CD14-positive monocyte (primary cell): ENCODE data around the gene VPS13A. TPM values are rescaled to one million over a fixed set of nuclear protein-coding genes. Genes with fewer than 3 reads are reported as not detected.

Experiments used
- DNase-seq, 3 donors: peaks; one replicate each; pipeline ENCODE4 v3.0.0-alpha.2; 2011 to 2022
- H2AFZ ChIP-seq: 2 replicates; pipeline ENCODE4 v1.6.0; 2012; ENCODE audit warnings: mild to moderate bottlenecking, low read depth, low read length, inconsistent platforms; ENCODE audit not compliant: insufficient read depth, poor library complexity, severe bottlenecking
- H3K27ac ChIP-seq, 2 donors: 1 replicate in 1 of 2; 2 replicates in 1 of 2; pipeline ENCODE4 v1.5.1; 2012 to 2013; ENCODE audit warnings: low read length in 2 of 2, control low read depth in 1 of 2, inconsistent platforms in 1 of 2, low read depth in 1 of 2, mild to moderate bottlenecking in 1 of 2
- H3K27me3 ChIP-seq, 2 donors: one replicate each; pipeline versions ENCODE4 v1.6.0 to v1.6.1; 2011 to 2013; ENCODE audit warnings: low read length in 2 of 2; ENCODE audit not compliant: control insufficient read depth in 2 of 2, insufficient read depth in 2 of 2
- H3K36me3 ChIP-seq, 2 donors: replicated peaks in 1 of 2; 1 replicate in 1 of 2; 2 replicates in 1 of 2; pipeline versions ENCODE4 v1.5.1 to v1.6.1; 2012 to 2013; ENCODE audit warnings: low read length in 2 of 2, control low read depth in 1 of 2, inconsistent platforms in 1 of 2, mild to moderate bottlenecking in 1 of 2; ENCODE audit not compliant: insufficient read depth in 2 of 2, control insufficient read depth in 1 of 2
- H3K4me1 ChIP-seq, 2 donors: 1 replicate in 1 of 2; 2 replicates in 1 of 2; pipeline versions ENCODE4 v1.5.1 to v1.6.1; 2012 to 2013; ENCODE audit warnings: low read length in 2 of 2, control low read depth in 1 of 2, inconsistent platforms in 1 of 2, mild to moderate bottlenecking in 1 of 2, moderate library complexity in 1 of 2; ENCODE audit not compliant: insufficient read depth in 2 of 2, control insufficient read depth in 1 of 2
- H3K4me2 ChIP-seq: replicated peaks from 2 replicates; pipeline ENCODE3; 2012; ENCODE audit warnings: low read length, moderate library complexity, mild to moderate bottlenecking; ENCODE audit not compliant: poor library complexity, severe bottlenecking; ENCODE audit errors: extremely low read depth
- H3K4me3 ChIP-seq, 3 experiments: fragments of 200-600 bp in 1 of 3; sonication (generic) in 1 of 3; replicated peaks in 1 of 3; 1 replicate in 2 of 3; 2 replicates in 1 of 3; pipeline ENCODE4 v1.5.1; 2011 to 2013; ENCODE audit warnings: low read length in 3 of 3, mild to moderate bottlenecking in 3 of 3, control low read depth in 2 of 3, low read depth in 2 of 3, inconsistent platforms in 1 of 3, moderate library complexity in 1 of 3
- H3K79me2 ChIP-seq: 2 replicates; pipeline ENCODE4 v1.6.0; 2012; ENCODE audit warnings: mild to moderate bottlenecking, control low read depth, inconsistent platforms, low read length, moderate library complexity; ENCODE audit not compliant: insufficient read depth
- H3K9ac ChIP-seq: 2 replicates; pipeline ENCODE4 v1.6.0; 2017; ENCODE audit warnings: low read length, mild to moderate bottlenecking; ENCODE audit not compliant: insufficient read depth, poor library complexity, severe bottlenecking
- H3K9me3 ChIP-seq, 2 donors: replicated peaks in 1 of 2; 1 replicate in 1 of 2; 2 replicates in 1 of 2; pipeline versions ENCODE4 v1.5.1 to v1.6.1; 2012 to 2013; ENCODE audit warnings: low read length in 2 of 2, control low read depth in 1 of 2; ENCODE audit not compliant: control insufficient read depth in 1 of 2, insufficient read depth in 1 of 2
- H4K20me1 ChIP-seq: 2 replicates; pipeline ENCODE4 v1.6.0; 2012; ENCODE audit warnings: mild to moderate bottlenecking, low read length, control low read depth, moderate library complexity; ENCODE audit not compliant: insufficient read depth
- H3K27ac Mint-ChIP-seq, 7 donors: one replicate each; pipeline ENCODE4 v1.8.0; 2020; ENCODE audit warnings: mild to moderate bottlenecking in 7 of 7, mixed read lengths in 7 of 7, moderate library complexity in 6 of 7, inconsistent platforms in 2 of 7
- H3K27me3 Mint-ChIP-seq, 3 donors: one replicate each; pipeline ENCODE4 v1.8.0; 2021 to 2022; ENCODE audit warnings: low read depth in 3 of 3, mild to moderate bottlenecking in 3 of 3, mixed read lengths in 3 of 3, moderate library complexity in 3 of 3, inconsistent platforms in 1 of 3
- H3K36me3 Mint-ChIP-seq, 2 donors: one replicate each; pipeline ENCODE4 v1.8.0; 2020; ENCODE audit warnings: mixed read lengths in 2 of 2, inconsistent platforms in 1 of 2, mild to moderate bottlenecking in 1 of 2
- H3K4me1 Mint-ChIP-seq: one replicate; pipeline ENCODE4 v1.8.0; 2020; ENCODE audit warnings: mild to moderate bottlenecking, mixed read lengths
- H3K4me3 Mint-ChIP-seq, 2 donors: one replicate each; pipeline ENCODE4 v1.8.0; 2020; ENCODE audit warnings: mild to moderate bottlenecking in 2 of 2, mixed read lengths in 2 of 2, moderate library complexity in 1 of 2
- H3K9me3 Mint-ChIP-seq, 7 donors: one replicate each; pipeline ENCODE4 v1.8.0; 2020 to 2022; ENCODE audit warnings: mixed read lengths in 7 of 7, mild to moderate bottlenecking in 6 of 7, moderate library complexity in 6 of 7, inconsistent platforms in 2 of 7
- WGBS: methylation state at CpG from one replicate; pipeline ENCODE4 v1.1.5; 2013; ENCODE audit warnings: missing lambda C conversion rate; ENCODE audit not compliant: insufficient coverage; 5-methylcytosine and 5-hydroxymethylcytosine counted together
- intact Hi-C, 2 donors: fragments of 100-400 bp; cut with micrococcal nuclease; formaldehyde crosslinking; loops; one replicate each; pipeline versions ENCODE4 v1.15.0 to v1.15.1; 2023
- polyA plus RNA-seq, 3 donors: library from polyadenylated mRNA; depleted of rRNA in 1 of 3; unstranded in 2 of 3; stranded (reverse) in 1 of 3; fragments of 300-500 nt in 2 of 3; fragments of >200 nt in 1 of 3; fragmentation: Illumina TruSeq in 2 of 3; gene quantifications; 1 replicate in 2 of 3; 2 replicates in 1 of 3; pipeline ENCODE4 v1.2.3, GENCODE V29; 2012 to 2021
- TF ChIP-seq, protein P1 (sequence below): fragments of 200-600 bp; IDR thresholded peaks from one replicate; pipeline ENCODE4 v1.8.0; 2022; ENCODE audit warnings: antibody characterized with exemption, mild to moderate bottlenecking

Gene VPS13A
- polyA plus RNA-seq, 3 donors: 0.27 to 1.8 (median 1.1) TPM

DNA sequence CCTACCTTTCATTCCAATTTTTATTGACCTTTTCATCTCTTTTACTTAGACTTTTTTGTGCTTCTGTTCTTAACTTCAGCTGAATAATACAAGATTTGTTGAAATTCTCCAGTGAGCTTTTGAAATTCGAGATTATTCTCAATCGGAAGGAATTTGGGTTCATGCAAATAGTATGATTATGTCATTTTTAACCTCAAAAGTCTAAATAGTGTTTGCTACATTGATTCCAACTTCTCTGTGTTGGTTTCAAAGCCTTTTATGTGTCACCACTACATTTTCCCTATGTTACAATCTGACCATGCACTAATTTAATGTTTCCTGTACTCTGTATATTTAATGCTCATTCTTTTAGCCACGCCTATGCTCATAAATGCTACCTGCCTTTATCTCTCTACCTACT, 44.1 kb downstream of the VPS13A start:
- no peaks in the 10 kb centered on the region for H3K27me3 Mint-ChIP-seq
- Histone ChIP-seq H3K4me1 (no peaks in the 10 kb centered on the region), H3K9me3 (no peaks in the 10 kb centered on the region), H2AFZ (no peak overlapping the region), H3K9ac (no peak overlapping the region), H3K4me2 (no peak overlapping the region), H3K27ac (no peak overlapping the region), H3K27me3 (no peaks in the 10 kb centered on the region), H3K4me3 (no peak overlapping the region), H3K79me2 (no peaks in the 10 kb centered on the region), H3K36me3 (no peaks in the 10 kb centered on the region), H4K20me1 (no peaks in the 10 kb centered on the region)
- no CpG with 5 or more reads among the region's 3 CpGs for WGBS
- peaks cover 4 to 22% of the 10 kb centered on the region in 2 donors for H3K36me3 Mint-ChIP-seq
- H3K9me3 Mint-ChIP-seq: no peaks in the 10 kb centered on the region
- no peak for DNase-seq
- intact Hi-C loops: no loop called here
- no peak overlapping the region for H3K4me3 Mint-ChIP-seq
- no peak overlapping the region for H3K27ac Mint-ChIP-seq
- H3K4me1 Mint-ChIP-seq: peaks cover 6% of the 10 kb centered on the region
- TF ChIP-seq, protein P1, sequence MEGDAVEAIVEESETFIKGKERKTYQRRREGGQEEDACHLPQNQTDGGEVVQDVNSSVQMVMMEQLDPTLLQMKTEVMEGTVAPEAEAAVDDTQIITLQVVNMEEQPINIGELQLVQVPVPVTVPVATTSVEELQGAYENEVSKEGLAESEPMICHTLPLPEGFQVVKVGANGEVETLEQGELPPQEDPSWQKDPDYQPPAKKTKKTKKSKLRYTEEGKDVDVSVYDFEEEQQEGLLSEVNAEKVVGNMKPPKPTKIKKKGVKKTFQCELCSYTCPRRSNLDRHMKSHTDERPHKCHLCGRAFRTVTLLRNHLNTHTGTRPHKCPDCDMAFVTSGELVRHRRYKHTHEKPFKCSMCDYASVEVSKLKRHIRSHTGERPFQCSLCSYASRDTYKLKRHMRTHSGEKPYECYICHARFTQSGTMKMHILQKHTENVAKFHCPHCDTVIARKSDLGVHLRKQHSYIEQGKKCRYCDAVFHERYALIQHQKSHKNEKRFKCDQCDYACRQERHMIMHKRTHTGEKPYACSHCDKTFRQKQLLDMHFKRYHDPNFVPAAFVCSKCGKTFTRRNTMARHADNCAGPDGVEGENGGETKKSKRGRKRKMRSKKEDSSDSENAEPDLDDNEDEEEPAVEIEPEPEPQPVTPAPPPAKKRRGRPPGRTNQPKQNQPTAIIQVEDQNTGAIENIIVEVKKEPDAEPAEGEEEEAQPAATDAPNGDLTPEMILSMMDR: no peak

DNA sequence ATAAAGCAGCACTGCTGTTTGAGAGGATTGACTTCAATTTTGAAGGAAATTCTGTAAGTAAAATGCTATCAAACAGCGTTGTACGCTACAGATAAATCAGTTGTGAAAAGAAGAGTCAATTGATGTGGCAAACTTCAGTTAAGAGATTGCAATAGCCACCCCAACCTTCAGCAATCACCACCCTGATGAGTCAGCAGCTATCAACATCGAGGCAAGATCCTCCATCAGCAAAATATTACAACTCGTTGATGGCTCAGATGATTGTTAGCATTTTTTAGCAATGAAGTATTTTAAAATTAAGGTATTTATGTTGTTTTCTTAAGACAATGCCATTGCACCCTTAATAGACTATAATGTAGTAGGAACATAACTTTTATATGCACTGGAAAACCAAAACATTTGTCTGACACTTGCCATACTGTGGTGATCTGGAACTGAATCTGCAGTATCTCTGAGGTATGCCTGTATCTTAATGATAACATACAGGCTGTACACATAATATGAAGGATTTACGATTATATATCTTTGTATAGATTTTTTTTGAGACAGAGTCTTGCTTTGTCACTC, 47.5 kb downstream of the VPS13A start:
- DNase-seq: peak in 2 of 3 donors; percentile 2 to 3
- no peak overlapping the region for H2AFZ ChIP-seq
- H3K9me3 ChIP-seq: no peaks in the 10 kb centered on the region
- H3K27ac ChIP-seq: no peak overlapping the region
- no peak overlapping the region for H3K9ac ChIP-seq
- TF ChIP-seq, protein P1: no peak
- no peak overlapping the region for H3K4me3 ChIP-seq
- Mint-ChIP-seq H3K27ac (no peak overlapping the region), H3K4me1 (peaks cover 6% of the 10 kb centered on the region), H3K4me3 (no peak overlapping the region), H3K27me3 (no peaks in the 10 kb centered on the region), H3K36me3 (peaks cover 17 to 24% of the 10 kb centered on the region in 2 donors), H3K9me3 (peaks cover 0 to 3% (median 0%) of the 10 kb centered on the region in 7 donors)
- intact Hi-C loops: no loop called here
- H4K20me1 ChIP-seq: no peaks in the 10 kb centered on the region
- H3K27me3 ChIP-seq: no peaks in the 10 kb centered on the region
- WGBS: 100% methylated on average over 2 of the region's 5 CpGs
- H3K36me3 ChIP-seq: no peaks in the 10 kb centered on the region
- H3K79me2 ChIP-seq: no peaks in the 10 kb centered on the region
- H3K4me1 ChIP-seq: no peaks in the 10 kb centered on the region
- H3K4me2 ChIP-seq: no peak overlapping the region
